GM19455 (cell line): Measurements from ENCODE around the gene ZFP91.

ENCODE experiments used
- ATAC-seq: cut with Tn5 transposase; IDR thresholded peaks from one replicate; pipeline ENCODE4 v1.9.1; 2021; ENCODE audit not compliant: unreplicated experiment

Gene ZFP91

GRCh38 chr11:58582437-58582836 lies 3.6 kb downstream of the ZFP91 start:
- no peak for ATAC-seq

GRCh38 chr11:58586998-58587397 lies 8.1 kb downstream of the ZFP91 start:
- no peak for ATAC-seq

GRCh38 chr11:58591659-58592058 lies 12.8 kb downstream of the ZFP91 start:
- ATAC-seq = no peak

- ATAC-seq = no peak
Observed at GRCh38 chr11:58592760-58593472, 14.1 kb downstream of the ZFP91 start.

GRCh38 chr11:58594826-58595225 lies 16.0 kb downstream of the ZFP91 start:
- no peak for ATAC-seq

GRCh38 chr11:58596621-58597020 lies 17.8 kb downstream of the ZFP91 start:
- no peak for ATAC-seq

GRCh38 chr11:58597486-58598144 lies 18.8 kb downstream of the ZFP91 start:
- ATAC-seq = no peak

GRCh38 chr11:58600510-58600909 lies 21.6 kb downstream of the ZFP91 start:
- ATAC-seq = no peak

GRCh38 chr11:58606930-58607714 lies 28.3 kb downstream of the ZFP91 start:
- no peak for ATAC-seq

- no peak for ATAC-seq
Observed at GRCh38 chr11:58608331-58608730, 29.5 kb downstream of the ZFP91 start.

GRCh38 chr11:58609723-58610122 lies 30.9 kb downstream of the ZFP91 start:
- ATAC-seq = no peak

GRCh38 chr11:58613228-58613627 lies 34.4 kb downstream of the ZFP91 start:
- ATAC-seq = no peak

GRCh38 chr11:58615559-58615958 lies 36.7 kb downstream of the ZFP91 start:
- ATAC-seq = no peak

GRCh38 chr11:58616594-58616993 lies 37.7 kb downstream of the ZFP91 start:
- ATAC-seq = no peak

- ATAC-seq = no peak
Observed at GRCh38 chr11:58617976-58618557, 39.2 kb downstream of the ZFP91 start.

- no peak for ATAC-seq
Observed at GRCh38 chr11:58621586-58622262, 42.9 kb downstream of the ZFP91 start.

- ATAC-seq = no peak
Observed at GRCh38 chr11:58622344-58622743, 43.5 kb downstream of the ZFP91 start, which contains the start of gene CNTF. TSS of gene CNTF (plus strand) at chr11:58622665. CDS start at chr11:58622753, 88 bp downstream.

- no peak for ATAC-seq
Observed at GRCh38 chr11:58625086-58625485, 46.2 kb downstream of the ZFP91 start.

GRCh38 chr11:58625826-58626460 lies 47.1 kb downstream of the ZFP91 start:
- no peak for ATAC-seq

- ATAC-seq = no peak
Observed at GRCh38 chr11:58626934-58627483, 48.1 kb downstream of the ZFP91 start.
